ENCODE data around the gene ARMC7. TPM values are rescaled to one million over a fixed set of nuclear protein-coding genes. Genes with fewer than 3 reads are reported as not detected.

ARMC7 gene
- total and polyA plus RNA-seq, 2 of the 13 experiments (the other 11 are each of a cell fraction or from before 2014, with no cell fraction given): 3.9 to 4.2 TPM

- 0 out of 2 replicates have a peak, but pooled peaks have one; percentile 9 for TF ChIP-seq HNRNPL (IDR thresholded peaks at IDR 0.05; ENCODE audit: low read depth, low read length)
- TF ChIP-seq BRF2 (CRISPR knock-in tag; IDR thresholded peaks at IDR 0.05): no peak
- no peak for TF ChIP-seq NFKBIZ (CRISPR knock-in tag; IDR thresholded peaks at IDR 0.05)
- no peak for TF ChIP-seq FOXK1 (CRISPR knock-in tag; IDR thresholded peaks at IDR 0.05; ENCODE audit: borderline replicate concordance, low read depth)
- TF ChIP-seq ATF5 (CRISPR knock-in tag; IDR thresholded peaks at IDR 0.05; ENCODE audit: low read depth): no peak
- no peak for TF ChIP-seq SRSF1 (optimal IDR thresholded peaks at IDR 0.05; ENCODE audit: low read depth, low read length)
- no peak for TF ChIP-seq AHR (CRISPR knock-in tag; IDR thresholded peaks at IDR 0.05)
- TF ChIP-seq KLF15 (CRISPR knock-in tag; IDR thresholded peaks at IDR 0.05; ENCODE audit: borderline replicate concordance): no peak
- TF ChIP-seq ZNF710 (CRISPR knock-in tag; IDR thresholded peaks at IDR 0.05; ENCODE audit: borderline replicate concordance): 0 out of 2 replicates have a peak, but pooled peaks have one; percentile 36
- peak; percentile 48; the same call in 1 of the 2 replicates for TF ChIP-seq ADNP (CRISPR knock-in tag; IDR thresholded peaks at IDR 0.05)
- no peak for TF ChIP-seq ATAD3A (CRISPR knock-in tag; IDR thresholded peaks at IDR 0.05)
- TF ChIP-seq HDAC2 (CRISPR knock-in tag; IDR thresholded peaks at IDR 0.05): no peak; the same call in 1 of the 2 replicates
- TF ChIP-seq SAP130 (CRISPR knock-in tag; IDR thresholded peaks at IDR 0.05; ENCODE audit: low read depth): no peak
- TF ChIP-seq ZNF552 (CRISPR knock-in tag; IDR thresholded peaks at IDR 0.05; ENCODE audit: borderline replicate concordance): no peak
- TF ChIP-seq ZNF382 (CRISPR knock-in tag; IDR thresholded peaks at IDR 0.05; ENCODE audit: borderline replicate concordance): no peak
- TF ChIP-seq SKI (IDR thresholded peaks at IDR 0.05; ENCODE audit: partially characterized antibody): no peak
- no peak for TF ChIP-seq ZNF75D (CRISPR knock-in tag; IDR thresholded peaks at IDR 0.05; ENCODE audit: borderline replicate concordance)
- TF ChIP-seq ATRX (CRISPR knock-in tag; IDR thresholded peaks at IDR 0.05; ENCODE audit: borderline replicate concordance): no peak
- no peak for TF ChIP-seq KLF9 (CRISPR knock-in tag; IDR thresholded peaks at IDR 0.05; ENCODE audit: low read depth)
- TF ChIP-seq ZNF333 (CRISPR knock-in tag; IDR thresholded peaks at IDR 0.05; ENCODE audit: borderline replicate concordance): peak; percentile 84; the same call in 1 of the 2 replicates
- TF ChIP-seq NFRKB (IDR thresholded peaks at IDR 0.05): no peak
- no peak; the same call in 1 of the 2 replicates for TF ChIP-seq ZNF280B (CRISPR knock-in tag; IDR thresholded peaks at IDR 0.05; ENCODE audit: borderline replicate concordance)
- TF ChIP-seq ZNF20 (CRISPR knock-in tag; IDR thresholded peaks at IDR 0.05): no peak
- TF ChIP-seq TRIM22 (IDR thresholded peaks at IDR 0.05): no peak
Measured at GRCh38 chr17:75110234-75110937, 617 bp downstream of the ARMC7 start (continued).
